IPS-15b (cell line): ENCODE results near the gene P2RX6.

ENCODE experiments used
- H3K27me3 ChIP-seq: one replicate; pipeline ENCODE4 v1.6.1; 2013; ENCODE audit warnings: low read length; ENCODE audit not compliant: control insufficient read depth, insufficient read depth
- H3K36me3 ChIP-seq: one replicate; pipeline ENCODE4 v1.6.1; 2013; ENCODE audit warnings: low read length; ENCODE audit not compliant: control insufficient read depth, insufficient read depth
- H3K4me1 ChIP-seq: one replicate; pipeline ENCODE4 v1.6.1; 2013; ENCODE audit warnings: mild to moderate bottlenecking, low read length; ENCODE audit not compliant: control insufficient read depth, insufficient read depth
- H3K4me3 ChIP-seq: one replicate; pipeline ENCODE4 v1.5.1; 2013; ENCODE audit warnings: low read depth, low read length
- H3K9ac ChIP-seq: one replicate; pipeline ENCODE4 v1.6.1; 2013; ENCODE audit warnings: low read depth, mild to moderate bottlenecking, low read length
- H3K9me3 ChIP-seq: one replicate; pipeline ENCODE4 v1.6.1; 2013; ENCODE audit warnings: mild to moderate bottlenecking, low read length; ENCODE audit not compliant: control insufficient read depth, insufficient read depth

P2RX6 gene

GRCh38 chr22:20974336-20974955 lies 40.5 kb upstream of the P2RX6 start:
- peaks cover 72% of the 10 kb centered on the region for H3K27me3 ChIP-seq
- no peak overlapping the region for H3K9ac ChIP-seq
- no peaks in the 10 kb centered on the region for H3K9me3 ChIP-seq
- no peaks in the 10 kb centered on the region for H3K36me3 ChIP-seq
- peaks cover 2% of the 10 kb centered on the region for H3K4me1 ChIP-seq
- H3K4me3 ChIP-seq: no peak overlapping the region

- H3K9ac ChIP-seq: no peak overlapping the region
- peaks cover 9% of the 10 kb centered on the region for H3K4me1 ChIP-seq
- no peak overlapping the region for H3K4me3 ChIP-seq
- peaks cover 71% of the 10 kb centered on the region for H3K27me3 ChIP-seq
- H3K9me3 ChIP-seq: no peaks in the 10 kb centered on the region
- no peaks in the 10 kb centered on the region for H3K36me3 ChIP-seq
These were observed 39.2 kb upstream of the P2RX6 start for GRCh38 chr22:20975541-20976290.

- Histone ChIP-seq H3K36me3 (no peaks in the 10 kb centered on the region), H3K4me1 (peaks cover 11% of the 10 kb centered on the region), H3K27me3 (peaks cover 69% of the 10 kb centered on the region), H3K4me3 (no peak overlapping the region), H3K9ac (no peak overlapping the region), H3K9me3 (no peaks in the 10 kb centered on the region)
These were observed 38.6 kb upstream of the P2RX6 start for GRCh38 chr22:20976291-20976877.

- Histone ChIP-seq H3K4me3 (no peak overlapping the region), H3K9ac (no peak overlapping the region), H3K36me3 (no peaks in the 10 kb centered on the region), H3K27me3 (peaks cover 67% of the 10 kb centered on the region), H3K4me1 (peaks cover 13% of the 10 kb centered on the region), H3K9me3 (no peaks in the 10 kb centered on the region)
These were observed 37.9 kb upstream of the P2RX6 start for GRCh38 chr22:20977019-20977418.

GRCh38 chr22:20977516-20978170 lies 37.3 kb upstream of the P2RX6 start:
- H3K9ac ChIP-seq: no peak overlapping the region
- no peaks in the 10 kb centered on the region for H3K9me3 ChIP-seq
- peaks cover 66% of the 10 kb centered on the region for H3K27me3 ChIP-seq
- H3K4me1 ChIP-seq: peaks cover 13% of the 10 kb centered on the region
- H3K4me3 ChIP-seq: no peak overlapping the region
- H3K36me3 ChIP-seq: no peaks in the 10 kb centered on the region

- Histone ChIP-seq H3K27me3 (peaks cover 67% of the 10 kb centered on the region), H3K9me3 (no peaks in the 10 kb centered on the region), H3K36me3 (no peaks in the 10 kb centered on the region), H3K9ac (no peak overlapping the region), H3K4me1 (peaks cover 17% of the 10 kb centered on the region), H3K4me3 (no peak overlapping the region)
These were observed 36.5 kb upstream of the P2RX6 start for GRCh38 chr22:20978419-20978818.

GRCh38 chr22:20979243-20979809 lies 35.6 kb upstream of the P2RX6 start:
- Histone ChIP-seq H3K4me1 (peaks cover 17% of the 10 kb centered on the region), H3K9me3 (no peaks in the 10 kb centered on the region), H3K36me3 (no peaks in the 10 kb centered on the region), H3K4me3 (peak overlapping the region; percentile 66), H3K27me3 (peaks cover 65% of the 10 kb centered on the region), H3K9ac (peak overlapping the region; percentile 60)

- Histone ChIP-seq H3K4me1 (peaks cover 17% of the 10 kb centered on the region), H3K4me3 (peak overlapping the region; percentile 66), H3K9me3 (no peaks in the 10 kb centered on the region), H3K9ac (peak overlapping the region; percentile 60), H3K27me3 (peaks cover 58% of the 10 kb centered on the region), H3K36me3 (no peaks in the 10 kb centered on the region)
These were observed 35.0 kb upstream of the P2RX6 start for GRCh38 chr22:20979940-20980453.

GRCh38 chr22:20980523-20980922 lies 34.4 kb upstream of the P2RX6 start:
- H3K4me3 ChIP-seq: peak overlapping the region; percentile 66

GRCh38 chr22:20980938-20981722 lies 33.8 kb upstream of the P2RX6 start:
- peak overlapping the region; percentile 69 for H3K4me3 ChIP-seq
- peaks cover 17% of the 10 kb centered on the region for H3K4me1 ChIP-seq
- no peaks in the 10 kb centered on the region for H3K36me3 ChIP-seq
- H3K9ac ChIP-seq: peak overlapping the region; percentile 89
- H3K9me3 ChIP-seq: no peaks in the 10 kb centered on the region
- H3K27me3 ChIP-seq: peaks cover 49% of the 10 kb centered on the region

More at GRCh38 chr22:20980523-20980922, 34.4 kb upstream of the P2RX6 start:
- peaks cover 54% of the 10 kb centered on the region for H3K27me3 ChIP-seq
- H3K9me3 ChIP-seq: no peaks in the 10 kb centered on the region
- H3K36me3 ChIP-seq: no peaks in the 10 kb centered on the region
- peaks cover 17% of the 10 kb centered on the region for H3K4me1 ChIP-seq
- H3K9ac ChIP-seq: no peak overlapping the region
